GM21390 (cell line): ENCODE data around the gene SKI.
"Not testable (repeated sequence)": the region's sequence is repeated elsewhere in the genome, so short reads cannot be mapped to it uniquely, and the experiment has no call there.

Source experiments
- ATAC-seq: cut with Tn5 transposase; IDR thresholded peaks from one replicate; pipeline ENCODE4 v1.9.1; 2021; ENCODE audit not compliant: unreplicated experiment

Gene SKI

DNA sequence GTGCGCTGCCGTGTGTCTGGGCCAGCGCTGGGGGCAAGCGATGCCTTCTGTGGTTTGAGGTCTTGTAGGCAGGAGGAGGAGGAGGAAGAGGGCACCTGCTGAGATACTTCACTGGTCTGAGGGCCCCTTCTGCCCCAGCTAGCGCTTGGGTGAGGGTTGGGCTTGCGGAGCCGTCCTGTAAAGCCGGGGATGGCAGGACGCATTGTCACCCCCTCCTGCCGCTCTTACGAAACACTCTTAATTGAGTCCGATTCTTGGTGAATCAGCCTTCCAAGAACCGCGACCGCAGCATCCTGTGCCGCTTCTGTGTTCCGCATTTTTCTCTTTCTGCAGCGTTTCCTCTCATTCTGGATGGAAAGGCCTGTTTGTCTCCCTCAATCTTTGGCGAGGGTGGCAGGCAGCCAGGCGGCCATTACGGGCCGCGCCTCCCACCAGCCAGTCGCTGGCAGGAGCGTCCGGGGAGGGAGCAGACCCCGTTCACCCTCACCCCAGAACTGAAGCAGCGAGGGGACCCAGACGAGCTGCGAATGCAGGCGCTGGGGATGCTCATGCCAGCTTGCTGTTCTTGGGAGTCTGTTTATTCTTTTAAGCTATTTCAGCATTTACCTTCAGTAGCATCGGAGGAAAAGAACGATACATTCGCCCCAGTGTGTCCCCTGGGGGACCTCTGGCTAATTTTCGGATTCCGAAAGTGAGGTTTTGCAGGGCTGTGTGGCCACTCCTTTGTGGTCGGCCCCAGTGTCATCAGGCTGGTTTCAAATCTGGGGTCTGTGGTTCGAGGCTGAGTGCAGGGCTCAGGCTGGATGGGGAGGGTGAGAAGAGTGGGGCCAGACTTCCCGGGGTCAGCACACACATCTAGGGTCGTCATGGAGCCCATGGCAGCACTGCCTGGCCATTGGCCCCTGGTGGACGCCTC lies 62.7 kb downstream of the SKI start:
- ATAC-seq = peak; percentile 59

DNA sequence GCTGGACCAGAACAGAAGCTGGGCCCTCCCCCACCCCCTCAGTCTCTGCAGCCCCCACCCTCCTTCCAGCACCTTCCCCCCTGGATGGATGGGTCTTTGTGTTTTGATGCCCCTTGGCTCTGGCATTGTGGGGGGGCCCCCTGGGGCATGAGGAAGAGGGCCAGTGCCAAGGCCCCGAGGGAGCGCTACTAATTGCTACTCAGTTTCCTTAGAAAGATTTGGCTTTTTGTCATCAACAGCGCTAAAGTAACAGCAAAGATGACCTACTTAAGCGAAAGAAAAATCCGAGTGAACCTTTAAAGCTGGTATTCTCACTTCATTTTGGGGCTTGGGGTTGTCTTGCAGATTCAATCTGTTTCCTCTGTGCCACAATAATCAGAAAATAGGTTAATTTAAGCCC lies 63.5 kb downstream of the SKI start:
- ATAC-seq = no peak

DNA sequence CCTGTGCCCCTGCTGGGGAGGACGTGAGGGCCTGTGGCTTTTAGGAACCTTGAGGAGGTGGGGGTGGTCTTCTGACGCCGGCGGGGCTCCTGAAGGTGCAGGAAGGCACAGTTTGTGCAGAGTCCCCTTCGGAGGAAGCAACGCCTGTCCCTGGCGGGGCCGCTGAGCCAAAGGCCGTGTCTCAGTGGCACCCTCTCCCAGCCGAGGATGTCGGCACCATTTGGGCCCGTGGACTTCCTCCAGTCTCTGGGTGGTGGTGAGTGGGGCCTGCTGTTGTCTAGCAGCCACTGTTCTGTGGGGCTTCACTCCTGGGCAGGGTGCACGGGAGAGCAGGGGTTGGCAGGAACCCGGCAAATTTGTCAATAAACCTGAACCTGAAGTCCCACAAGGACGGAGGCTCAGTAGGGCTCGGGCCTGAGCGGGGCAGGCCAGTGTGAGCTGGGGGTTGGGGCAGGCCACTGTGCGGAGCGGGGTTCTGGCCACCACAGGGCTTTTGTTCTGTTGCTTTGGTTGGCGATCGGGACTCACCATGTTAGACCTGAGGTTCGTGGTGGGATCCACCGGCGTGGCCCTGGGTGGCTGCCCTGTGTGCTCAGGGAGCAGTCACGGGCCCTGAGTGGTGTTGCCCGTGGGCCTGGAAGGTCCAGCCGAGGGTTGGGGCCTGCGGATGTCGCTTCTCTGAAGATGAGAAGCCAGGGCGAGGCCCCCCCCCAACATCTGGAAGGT lies 64.8 kb downstream of the SKI start:
- ATAC-seq = no peak

DNA sequence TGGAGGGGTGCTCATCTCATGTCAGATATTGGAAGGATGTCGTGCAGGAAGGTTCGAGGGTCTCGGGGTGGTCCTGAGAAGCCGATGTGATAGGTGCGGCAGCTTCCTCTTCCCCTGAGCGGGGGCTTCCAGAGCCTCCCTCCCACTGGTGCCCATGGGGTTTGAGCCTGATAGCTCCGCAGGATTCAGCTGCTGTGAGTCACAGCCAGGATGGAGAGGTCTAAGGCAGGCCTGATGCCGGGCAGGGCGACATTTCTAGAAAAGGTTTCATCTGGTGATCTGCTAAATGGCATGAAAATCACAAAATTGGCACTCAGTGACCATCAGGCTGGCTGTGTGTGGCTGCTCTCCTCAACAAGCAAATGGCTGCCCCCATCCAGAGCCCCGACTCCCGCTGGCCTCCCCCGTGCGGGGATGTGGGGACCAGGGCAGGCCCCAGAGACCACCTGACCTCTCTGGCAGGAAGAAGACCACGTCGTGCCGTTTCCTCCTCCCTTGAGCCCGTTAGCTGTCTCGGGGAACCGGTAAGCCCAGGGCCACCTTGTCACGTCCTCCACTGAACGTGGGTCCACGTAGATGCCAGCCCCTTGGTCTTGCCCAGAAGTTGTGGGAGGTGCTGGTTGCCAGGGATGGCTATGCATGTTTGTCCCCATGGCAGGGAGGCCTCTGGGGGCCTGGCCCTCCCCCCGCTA lies 66.1 kb downstream of the SKI start:
- no peak for ATAC-seq

DNA sequence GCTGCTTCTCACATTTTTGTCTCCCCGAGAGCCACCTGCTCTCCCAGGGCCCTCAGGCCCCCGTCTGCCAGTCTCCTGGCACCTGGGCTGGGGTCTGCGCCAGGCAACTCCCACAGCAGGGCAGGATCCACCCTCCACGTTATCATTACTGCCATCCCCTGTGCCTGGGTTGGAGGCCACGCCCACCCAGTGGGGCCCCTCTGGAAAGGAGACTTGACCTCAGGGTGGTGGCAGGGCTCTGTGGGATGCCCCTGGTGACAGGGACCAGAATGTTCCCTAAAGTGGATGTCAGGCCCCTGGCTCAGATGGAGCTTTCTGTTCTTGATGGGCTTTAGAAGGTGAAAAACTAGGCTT lies 66.6 kb downstream of the SKI start:
- ATAC-seq = no peak

DNA sequence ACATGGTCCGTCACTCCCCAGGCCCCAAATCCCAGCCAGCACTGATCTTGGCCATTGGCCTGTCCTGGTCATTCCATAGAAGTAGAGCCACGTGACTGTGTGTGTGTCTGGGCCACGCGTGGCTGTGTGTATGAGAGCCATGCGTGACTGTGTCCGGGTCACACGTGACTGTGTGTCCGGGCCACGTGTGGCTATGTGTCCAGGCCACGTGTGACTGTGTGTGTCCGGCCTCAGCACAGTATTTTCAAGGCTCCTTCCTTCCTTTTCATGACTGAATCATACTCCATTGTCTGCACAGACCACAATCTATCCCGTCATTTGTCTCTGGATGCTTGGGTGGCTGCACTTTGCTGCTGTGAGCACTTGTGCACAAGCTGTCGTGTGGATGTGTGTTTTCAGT lies 67.4 kb downstream of the SKI start:
- ATAC-seq = no peak

DNA sequence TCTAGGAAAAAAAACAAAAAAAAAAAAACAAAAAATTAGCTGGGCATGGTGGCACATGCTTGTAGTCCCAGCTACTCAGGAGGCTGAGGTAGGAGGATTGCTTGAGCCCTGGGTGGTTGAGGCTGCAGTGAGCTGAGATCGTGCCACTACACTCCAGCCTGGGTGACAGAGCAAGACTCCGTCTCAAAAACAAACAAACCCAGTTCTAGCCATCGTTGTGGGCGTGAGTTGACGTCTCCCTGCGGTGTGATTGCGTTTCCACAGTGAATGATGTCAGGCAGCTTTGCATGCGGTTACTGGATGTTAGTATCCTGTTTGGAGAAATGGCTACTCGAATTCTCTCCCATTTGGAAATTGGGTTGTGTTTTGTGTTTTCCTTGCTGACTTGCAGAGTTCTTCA lies 68.1 kb downstream of the SKI start:
- ATAC-seq = not testable (repeated sequence)

GRCh38 chr1:2296614-2297013 lies 68.5 kb downstream of the SKI start:
- no peak for ATAC-seq

GRCh38 chr1:2297246-2298011 lies 69.3 kb downstream of the SKI start:
- ATAC-seq = no peak

DNA sequence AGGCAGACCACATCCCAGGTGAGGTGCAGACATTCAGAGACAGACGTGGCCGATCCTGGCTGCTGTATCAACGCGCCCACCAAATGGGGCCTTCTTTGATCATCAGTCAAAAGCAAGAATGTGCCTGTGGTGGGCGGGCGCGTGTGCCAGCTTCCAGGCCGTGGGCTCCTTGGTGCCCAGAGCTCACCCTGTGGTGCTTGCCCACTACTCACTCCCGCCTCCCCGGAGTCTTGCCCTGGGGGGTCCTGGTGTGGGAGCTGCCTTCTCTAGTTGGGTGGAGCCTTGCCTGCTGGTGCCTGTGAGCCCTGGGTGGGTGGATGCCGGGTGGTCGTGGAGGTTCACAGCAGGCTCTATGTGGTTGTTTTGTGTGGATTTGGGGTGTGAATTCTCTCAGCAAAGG lies 70.6 kb downstream of the SKI start:
- no peak for ATAC-seq

DNA sequence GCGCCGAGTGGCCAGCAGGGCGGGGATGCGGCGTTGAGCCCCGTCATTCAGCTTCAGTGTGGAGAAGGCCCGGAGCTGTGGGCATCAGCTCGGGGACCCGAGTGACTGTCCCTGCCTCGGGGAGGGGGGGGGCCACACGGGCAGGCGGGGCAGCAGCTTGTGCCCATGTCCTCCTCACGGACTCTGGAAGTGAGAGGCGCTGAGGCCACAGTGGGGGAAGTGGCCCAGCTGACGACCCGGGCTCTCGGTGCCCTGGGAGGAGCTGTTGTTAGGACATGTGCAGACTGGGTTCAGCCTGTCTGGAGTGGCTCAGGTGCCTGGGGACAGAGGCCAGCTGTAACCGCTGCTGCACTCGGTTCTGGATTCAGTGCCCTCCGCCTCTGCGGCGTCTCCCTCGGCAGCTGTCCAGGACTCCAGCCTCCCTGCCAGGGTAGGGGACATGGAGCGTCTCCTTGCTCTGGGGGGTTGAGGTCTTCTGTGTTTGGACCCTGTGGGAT lies 71.1 kb downstream of the SKI start:
- no peak for ATAC-seq

DNA sequence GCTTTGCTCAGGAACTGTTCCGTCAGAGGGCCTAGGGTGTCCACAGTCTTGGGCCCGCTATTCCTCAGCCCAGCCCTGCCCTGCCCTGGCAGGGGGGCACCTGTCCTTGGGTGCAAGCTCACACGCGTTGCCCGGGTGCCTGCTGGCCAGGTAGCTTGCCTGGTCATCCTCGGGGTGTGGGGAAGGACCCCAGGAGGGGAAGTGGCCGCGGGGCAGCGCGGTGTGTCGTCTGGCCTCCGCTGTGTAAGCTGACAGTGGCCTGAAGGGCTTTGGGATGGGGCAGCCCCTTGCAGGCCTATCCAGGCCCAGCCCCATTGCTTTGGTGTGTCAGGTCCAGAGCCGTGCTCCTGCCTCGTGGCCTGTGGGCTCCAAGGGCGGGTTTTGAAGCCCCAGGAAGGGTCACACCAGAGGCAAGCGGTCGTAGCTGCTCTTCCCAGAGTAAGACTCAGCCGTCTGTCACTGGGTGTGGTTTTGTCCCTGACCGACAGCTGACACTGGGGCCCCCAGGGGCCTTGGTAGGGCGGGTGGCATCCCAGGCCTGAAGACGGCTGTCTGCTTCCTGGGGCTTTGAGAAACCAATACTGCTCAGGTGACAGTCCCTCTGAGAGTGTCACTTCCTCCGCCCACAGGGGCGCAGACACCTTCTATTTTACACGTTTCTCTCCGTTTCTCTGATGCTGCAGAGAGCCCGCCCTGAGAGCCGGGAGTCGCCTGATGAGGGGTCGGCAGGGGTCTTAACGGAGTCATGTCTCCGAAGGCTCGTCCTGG lies 72.1 kb downstream of the SKI start:
- peak; percentile 73 for ATAC-seq

DNA sequence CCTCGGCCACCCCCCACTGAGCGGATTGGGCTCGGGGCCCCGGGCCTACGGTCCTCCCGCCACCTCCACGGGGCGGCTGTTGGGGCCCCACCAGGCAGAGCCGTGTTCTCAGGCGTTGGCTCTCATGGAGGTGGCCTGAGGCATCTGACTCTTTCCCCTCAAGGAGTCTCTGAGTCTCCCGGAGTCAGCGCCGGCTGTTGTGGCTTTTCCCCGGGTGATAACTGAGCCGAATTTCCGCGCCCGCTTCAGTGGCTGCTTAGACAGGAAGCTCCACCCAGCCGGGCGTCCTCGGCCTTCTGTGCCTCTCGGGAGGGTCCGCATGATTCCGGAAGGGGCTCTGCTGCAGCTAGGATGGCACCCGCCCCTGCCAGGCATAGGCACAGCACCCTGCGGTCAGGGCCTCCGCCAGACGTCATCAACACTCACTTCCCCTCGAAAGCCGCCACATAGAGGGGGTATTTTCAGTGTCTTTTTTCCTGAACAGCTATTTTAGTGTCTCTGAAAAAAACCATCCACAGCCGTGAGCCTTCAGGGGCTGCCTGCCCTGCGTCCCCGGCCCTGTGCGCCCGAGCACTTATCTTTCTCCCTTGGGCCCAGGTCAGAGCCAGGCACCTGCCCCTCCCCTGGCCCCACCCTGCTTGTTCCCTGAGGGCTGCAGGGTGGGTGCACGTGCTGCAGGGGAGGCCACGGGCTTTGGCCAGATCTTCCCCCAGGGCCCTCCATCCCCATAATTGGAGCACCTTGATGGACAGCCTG lies 72.9 kb downstream of the SKI start:
- ATAC-seq = peak; percentile 62

DNA sequence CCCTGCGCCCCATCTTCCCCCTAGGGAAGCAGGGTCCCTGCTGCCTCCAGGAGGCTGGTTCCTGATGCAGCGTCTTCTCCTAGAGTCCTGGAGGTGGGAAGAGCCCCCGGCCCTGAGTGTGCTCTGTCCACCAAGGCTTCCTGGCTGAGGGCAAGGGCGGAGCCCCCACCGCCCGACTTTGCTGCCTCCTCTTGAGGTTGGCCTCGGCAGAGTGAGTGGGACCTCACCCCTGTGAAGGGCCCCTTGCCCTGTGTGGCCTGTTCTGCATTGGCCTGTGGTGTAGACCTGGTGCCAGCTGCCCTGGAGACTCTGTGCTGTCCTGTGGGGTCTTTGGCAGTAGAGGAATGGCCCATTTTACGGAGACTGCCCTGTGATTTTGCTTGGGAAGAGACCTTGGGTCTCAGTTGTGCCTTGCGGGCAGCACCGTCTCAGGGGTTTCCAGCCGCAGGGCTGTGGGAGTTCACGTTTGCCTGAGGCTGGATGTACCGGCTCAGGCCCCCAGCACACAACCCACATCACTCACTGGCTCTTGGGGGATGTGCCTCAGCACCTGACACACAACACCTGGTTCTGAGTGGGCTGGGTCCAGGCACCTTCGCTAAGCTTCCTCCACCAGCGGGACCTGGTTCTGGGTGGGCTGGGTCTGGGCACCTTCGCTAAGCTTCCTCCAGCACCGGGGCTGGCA lies 73.6 kb downstream of the SKI start:
- no peak for ATAC-seq

- no peak for ATAC-seq
Measured at GRCh38 chr1:2302292-2302925, 74.3 kb downstream of the SKI start.

DNA sequence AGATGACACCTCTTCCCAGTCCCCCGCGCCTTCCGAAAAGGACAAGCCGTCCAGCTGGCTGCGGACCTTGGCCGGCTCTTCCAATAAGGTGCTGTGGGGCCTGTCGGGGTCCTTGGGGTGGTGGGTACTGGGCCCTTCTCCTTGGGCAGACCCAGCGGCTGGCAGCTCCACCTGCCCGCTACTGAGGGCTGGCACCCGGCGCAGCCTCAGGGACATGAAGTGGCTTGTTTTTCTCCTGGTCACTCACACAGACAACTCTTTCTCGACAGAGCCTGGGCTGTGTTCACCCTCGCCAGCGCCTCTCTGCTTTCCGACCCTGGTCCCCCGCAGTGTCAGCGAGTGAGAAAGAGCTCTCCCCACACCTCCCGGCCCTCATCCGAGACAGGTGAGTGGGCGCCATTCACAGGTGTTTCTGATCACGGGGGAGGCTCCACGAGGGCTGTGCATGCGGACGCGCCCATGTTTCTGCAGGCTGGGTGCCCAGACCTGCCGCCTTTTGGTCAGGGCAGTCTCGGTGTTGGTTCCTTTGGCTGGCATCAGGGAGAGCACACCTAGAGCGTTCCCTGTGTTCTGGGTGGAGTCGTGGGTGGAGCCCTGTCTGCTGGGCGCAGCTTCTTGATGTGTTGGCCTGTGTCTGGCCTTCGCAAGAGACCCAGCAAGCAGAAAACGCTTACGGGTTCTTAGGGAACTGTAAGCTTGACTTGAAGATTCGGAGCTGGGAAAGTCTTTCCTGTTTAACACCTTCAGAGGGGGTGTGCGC lies 75.1 kb downstream of the SKI start:
- ATAC-seq = no peak

DNA sequence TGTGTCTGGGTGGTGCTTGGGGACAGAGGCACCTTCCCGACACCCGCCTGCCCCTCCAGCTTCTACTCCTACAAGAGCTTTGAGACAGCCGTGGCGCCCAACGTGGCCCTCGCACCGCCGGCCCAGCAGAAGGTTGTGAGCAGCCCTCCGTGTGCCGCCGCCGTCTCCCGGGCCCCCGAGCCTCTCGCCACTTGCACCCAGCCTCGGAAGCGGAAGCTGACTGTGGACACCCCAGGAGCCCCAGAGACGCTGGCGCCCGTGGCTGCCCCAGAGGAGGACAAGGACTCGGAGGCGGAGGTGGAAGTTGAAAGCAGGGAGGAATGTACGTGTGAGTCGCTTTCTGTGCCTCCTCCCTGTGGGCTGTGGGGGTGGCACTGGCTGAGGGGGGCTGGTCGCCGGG lies 75.7 kb downstream of the SKI start:
- no peak for ATAC-seq

DNA sequence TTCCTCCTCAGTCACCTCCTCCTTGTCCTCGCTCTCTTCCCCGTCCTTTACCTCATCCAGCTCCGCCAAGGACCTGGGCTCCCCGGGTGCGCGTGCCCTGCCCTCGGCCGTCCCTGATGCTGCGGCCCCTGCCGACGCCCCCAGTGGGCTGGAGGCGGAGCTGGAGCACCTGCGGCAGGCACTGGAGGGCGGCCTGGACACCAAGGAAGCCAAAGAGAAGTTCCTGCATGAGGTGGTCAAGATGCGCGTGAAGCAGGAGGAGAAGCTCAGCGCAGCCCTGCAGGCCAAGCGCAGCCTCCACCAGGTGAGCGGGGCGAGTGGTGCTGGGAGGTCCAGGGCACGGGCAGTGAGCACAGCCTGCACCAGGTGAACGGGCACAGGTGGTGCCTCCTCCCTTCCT lies 76.2 kb downstream of the SKI start:
- no peak for ATAC-seq
